Liver (tissue), 3 donors: Measurements from ENCODE around the gene SEM1.

ENCODE experiments used
- CTCF ChIP-seq: fragments of 150-350 bp; IDR thresholded peaks from 2 replicates; pipeline ENCODE4 v1.5.1; 2017; ENCODE audit warnings: improper control_type of control experiment, low read depth, low read length; ENCODE audit not compliant: missing input control
- EGR1 ChIP-seq, 2 donors: IDR thresholded peaks; 2 replicates each; pipeline ENCODE4 v1.6.1; 2016 to 2018; ENCODE audit warnings: antibody characterized with exemption in 2 of 2, low read depth in 2 of 2
- HNF4G ChIP-seq: IDR thresholded peaks from 2 replicates; pipeline ENCODE4 v1.6.1; 2016; ENCODE audit warnings: antibody characterized with exemption
- JUND ChIP-seq, 2 donors: IDR thresholded peaks; 2 replicates each; pipeline ENCODE4 v1.6.1; 2016; ENCODE audit warnings: antibody characterized with exemption in 2 of 2
- RAD21 ChIP-seq, 2 donors: IDR thresholded peaks; 2 replicates each; pipeline ENCODE4 v1.6.1; 2016; ENCODE audit warnings: antibody characterized with exemption in 2 of 2, mild to moderate bottlenecking in 2 of 2
- RXRA ChIP-seq, 2 donors: IDR thresholded peaks; 2 replicates each; pipeline ENCODE4 v1.6.1; 2017 to 2018; ENCODE audit warnings: antibody characterized with exemption in 2 of 2, mild to moderate bottlenecking in 1 of 2
- TAF1 ChIP-seq: conservative IDR thresholded peaks from 2 replicates; pipeline ENCODE4 v1.6.1; 2016; ENCODE audit warnings: antibody characterized with exemption, mild to moderate bottlenecking
- YY1 ChIP-seq: IDR thresholded peaks from 2 replicates; pipeline ENCODE4 v1.6.1; 2016; ENCODE audit warnings: antibody characterized with exemption, mild to moderate bottlenecking
- donor health status: healthy.
- donor health status: healthy.

GRCh38 chr7:96691702-96692101 lies 17.9 kb downstream of the SEM1 start:
- no peak for TF ChIP-seq CTCF
- no peak for TF ChIP-seq TAF1
- TF ChIP-seq HNF4G = no peak
- TF ChIP-seq EGR1 (IDR thresholded peaks at IDR 0.05; ENCODE audit: low read depth in 2 of 2) = no peak
- TF ChIP-seq RAD21 (IDR thresholded peaks at IDR 0.05) = no peak
- TF ChIP-seq RXRA (IDR thresholded peaks at IDR 0.05) = no peak
- TF ChIP-seq YY1 = no peak
- no peak for TF ChIP-seq JUND (IDR thresholded peaks at IDR 0.05)
